ENCODE data around the gene WDR47.

GRCh38 chr1:108936170-108936569 lies 105.7 kb downstream of the WDR47 start:
- TF ChIP-seq CTCF (conservative IDR thresholded peaks at IDR 0.05; ENCODE audit: low read length): no peak
- TF ChIP-seq EZH2phosphoT487 (IDR thresholded peaks at IDR 0.05; ENCODE audit: borderline replicate concordance): no peak

Data from Loucy (cell line).